HFFc6 (cell line): ENCODE results near the gene SKIDA1. TPM values are rescaled to one million over a fixed set of nuclear protein-coding genes. Genes with fewer than 3 reads are reported as not detected.

ENCODE experiments used
- DNase-seq: peaks from one replicate; pipeline ENCODE4 v3.0.0-alpha.2; 2018
- H3K27ac Mint-ChIP-seq: 2 replicates; pipeline ENCODE4 v1.8.0; 2020; ENCODE audit warnings: mild to moderate bottlenecking, mixed read lengths
- H3K27me3 Mint-ChIP-seq: 2 replicates; pipeline ENCODE4 v1.8.0; 2021; ENCODE audit warnings: mild to moderate bottlenecking, moderate library complexity, mixed read lengths; ENCODE audit not compliant: insufficient read depth
- H3K36me3 Mint-ChIP-seq: 2 replicates; pipeline ENCODE4 v1.8.0; 2021; ENCODE audit warnings: low read depth, mixed read lengths
- H3K4me1 Mint-ChIP-seq: 2 replicates; pipeline ENCODE4 v1.8.0; 2020; ENCODE audit warnings: low read depth, mixed read lengths
- H3K4me3 Mint-ChIP-seq: 2 replicates; pipeline ENCODE4 v1.8.0; 2020; ENCODE audit warnings: mild to moderate bottlenecking, moderate library complexity, mixed read lengths
- H3K9me3 Mint-ChIP-seq: 2 replicates; pipeline ENCODE4 v1.8.0; 2020; ENCODE audit warnings: mild to moderate bottlenecking, mixed read lengths
- total RNA-seq, 6 experiments: library from RNA; stranded (reverse); fragmentation: NEBNext Ultra II Directional; extraction: Animal tissue kit (Norgen Biotek cat#: 25700); gene quantifications; 2 replicates in 1 of 6; 3 replicates in 5 of 6; pipeline ENCODE4 v1.2.3, GENCODE V29; 2021
- TF ChIP-seq, protein P1 (sequence below): fragments of 200-600 bp; sonication (generic); IDR thresholded peaks from 2 replicates; pipeline ENCODE4 v1.5.0; 2021; ENCODE audit warnings: antibody characterized with exemption, mild to moderate bottlenecking

SKIDA1 gene
- total RNA-seq, 6 experiments from 2014 or later, result 0.35 to 0.71 (median 0.46) TPM

DNA sequence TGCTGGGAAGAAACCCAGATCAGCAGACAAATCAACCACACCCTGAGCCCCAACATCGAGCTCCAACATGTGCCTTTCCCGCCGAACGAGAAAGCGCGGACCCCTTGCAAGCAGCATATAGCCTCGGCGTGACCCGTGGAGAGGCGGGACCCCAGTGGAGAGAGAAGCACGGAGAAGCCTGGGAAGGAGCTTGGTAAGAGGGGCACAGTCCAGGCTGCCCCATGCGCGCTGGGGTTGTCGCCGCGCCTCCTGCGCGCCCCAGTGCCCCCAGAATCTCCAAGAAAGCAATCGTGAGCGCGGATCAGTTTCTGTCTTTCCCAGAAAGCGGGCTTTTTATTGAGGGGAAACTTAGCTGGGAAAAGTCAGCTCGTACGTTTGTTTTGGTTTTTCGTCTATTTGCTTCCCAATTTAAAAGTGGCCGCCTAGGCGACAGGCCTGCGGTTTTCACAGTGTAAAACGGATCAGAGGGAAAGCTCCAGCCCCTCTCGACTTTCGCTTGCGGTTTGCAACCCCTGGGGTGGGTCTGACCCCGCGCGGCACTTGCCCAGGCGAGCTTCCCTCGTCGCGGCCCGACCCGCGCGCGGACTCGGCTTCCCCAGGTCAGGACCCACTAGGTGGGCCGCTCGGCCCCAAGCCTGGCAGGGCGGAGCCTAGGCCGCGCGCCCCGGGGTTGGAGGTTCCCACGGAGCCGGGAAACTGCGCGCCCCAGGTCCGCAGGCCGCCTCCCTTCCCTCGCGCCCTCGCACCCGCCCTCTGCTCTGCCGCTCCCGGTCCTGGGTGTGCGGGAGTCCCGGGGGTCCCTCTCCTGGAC, 31.1 kb downstream of the SKIDA1 start:
- Mint-ChIP-seq H3K9me3 (no peaks in the 10 kb centered on the region), H3K4me1 (peaks cover 17% of the 10 kb centered on the region), H3K27ac (no peak overlapping the region), H3K36me3 (no peaks in the 10 kb centered on the region), H3K27me3 (peaks cover 5% of the 10 kb centered on the region; the same call in 1 of the 2 replicates), H3K4me3 (peak overlapping the region; percentile 91)
- TF ChIP-seq, protein P1, sequence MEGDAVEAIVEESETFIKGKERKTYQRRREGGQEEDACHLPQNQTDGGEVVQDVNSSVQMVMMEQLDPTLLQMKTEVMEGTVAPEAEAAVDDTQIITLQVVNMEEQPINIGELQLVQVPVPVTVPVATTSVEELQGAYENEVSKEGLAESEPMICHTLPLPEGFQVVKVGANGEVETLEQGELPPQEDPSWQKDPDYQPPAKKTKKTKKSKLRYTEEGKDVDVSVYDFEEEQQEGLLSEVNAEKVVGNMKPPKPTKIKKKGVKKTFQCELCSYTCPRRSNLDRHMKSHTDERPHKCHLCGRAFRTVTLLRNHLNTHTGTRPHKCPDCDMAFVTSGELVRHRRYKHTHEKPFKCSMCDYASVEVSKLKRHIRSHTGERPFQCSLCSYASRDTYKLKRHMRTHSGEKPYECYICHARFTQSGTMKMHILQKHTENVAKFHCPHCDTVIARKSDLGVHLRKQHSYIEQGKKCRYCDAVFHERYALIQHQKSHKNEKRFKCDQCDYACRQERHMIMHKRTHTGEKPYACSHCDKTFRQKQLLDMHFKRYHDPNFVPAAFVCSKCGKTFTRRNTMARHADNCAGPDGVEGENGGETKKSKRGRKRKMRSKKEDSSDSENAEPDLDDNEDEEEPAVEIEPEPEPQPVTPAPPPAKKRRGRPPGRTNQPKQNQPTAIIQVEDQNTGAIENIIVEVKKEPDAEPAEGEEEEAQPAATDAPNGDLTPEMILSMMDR, result no peak
- no peak for DNase-seq

DNA sequence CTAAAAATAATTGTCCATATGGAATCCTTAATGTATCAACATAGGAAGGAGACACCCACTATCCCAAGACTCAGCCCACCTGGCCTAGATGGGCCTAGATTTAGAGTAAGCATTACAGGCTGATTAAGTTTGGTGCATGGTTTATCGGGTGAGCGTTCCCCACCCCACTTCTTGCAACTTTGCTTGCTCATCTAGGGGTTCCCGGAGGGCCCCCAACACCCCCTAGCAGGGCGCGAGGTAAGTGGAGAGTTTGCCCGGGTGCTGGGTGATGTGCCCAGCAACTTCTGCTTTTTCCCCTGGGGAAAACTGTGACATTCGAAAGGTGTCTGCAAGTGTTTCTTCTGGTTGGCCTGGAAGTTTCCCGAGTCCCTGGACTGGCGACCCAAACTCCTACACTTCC, 31.7 kb downstream of the SKIDA1 start:
- DNase-seq, result no peak
- Mint-ChIP-seq H3K36me3 (no peaks in the 10 kb centered on the region), H3K27ac (no peak overlapping the region), H3K4me3 (peak overlapping the region; percentile 82), H3K27me3 (no peaks in the 10 kb centered on the region; the same call in 1 of the 2 replicates), H3K9me3 (no peaks in the 10 kb centered on the region), H3K4me1 (peaks cover 18% of the 10 kb centered on the region)
- TF ChIP-seq, protein P1, result no peak

DNA sequence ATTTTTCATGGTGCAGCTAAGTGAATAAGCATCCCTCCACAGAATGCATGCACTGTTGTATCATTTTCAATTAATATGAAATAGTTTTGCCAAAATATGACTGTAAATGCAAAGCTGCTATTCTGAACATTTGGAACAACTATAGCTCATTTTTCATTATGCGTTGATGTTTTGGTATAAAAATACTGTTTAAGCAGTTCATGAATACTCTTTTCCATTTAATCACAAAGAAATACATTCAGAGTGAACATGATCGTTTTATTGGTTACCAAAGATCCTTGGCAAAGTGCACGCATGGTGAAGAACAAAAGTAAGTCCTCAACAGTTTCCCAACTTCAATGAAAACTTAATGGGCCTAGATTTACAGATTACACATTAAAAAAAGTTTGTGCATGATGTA, 33.1 kb downstream of the SKIDA1 start:
- no peaks in the 10 kb centered on the region for H3K36me3 Mint-ChIP-seq

DNA sequence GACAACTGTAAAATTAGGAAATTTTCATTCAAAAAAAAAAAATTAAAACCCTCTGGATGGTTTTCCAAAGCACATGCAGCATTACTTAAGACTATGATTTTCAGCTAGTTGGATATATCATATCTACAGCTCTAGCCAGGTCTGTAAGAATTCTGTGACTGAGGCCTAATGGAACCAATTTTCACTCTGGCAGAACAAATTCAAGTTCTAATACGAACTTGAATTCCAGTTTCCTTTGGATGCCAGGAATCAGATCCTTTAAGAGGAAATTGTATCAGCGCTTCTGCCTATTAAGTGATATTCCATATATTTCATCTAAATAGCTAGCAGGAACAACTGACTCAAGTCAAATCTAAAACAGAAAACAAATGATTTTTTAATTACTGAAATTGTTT, 34.8 kb downstream of the SKIDA1 start:
- peaks cover 12% of the 10 kb centered on the region for H3K4me1 Mint-ChIP-seq
- no peak overlapping the region for H3K27ac Mint-ChIP-seq
- no peak overlapping the region for H3K4me3 Mint-ChIP-seq
- H3K36me3 Mint-ChIP-seq, result no peaks in the 10 kb centered on the region
- TF ChIP-seq, protein P1, result no peak
- no peaks in the 10 kb centered on the region for H3K9me3 Mint-ChIP-seq
- H3K27me3 Mint-ChIP-seq, result no peaks in the 10 kb centered on the region; the same call in 1 of the 2 replicates
- DNase-seq, result no peak

More for the DNA sequence above, 33.1 kb downstream of the SKIDA1 start:
- H3K27ac Mint-ChIP-seq, result no peak overlapping the region
- H3K4me1 Mint-ChIP-seq, result peaks cover 13% of the 10 kb centered on the region
- no peaks in the 10 kb centered on the region for H3K9me3 Mint-ChIP-seq
- H3K27me3 Mint-ChIP-seq, result no peaks in the 10 kb centered on the region; the same call in 1 of the 2 replicates
- H3K4me3 Mint-ChIP-seq, result no peak overlapping the region
- TF ChIP-seq, protein P1, result no peak
- no peak for DNase-seq

DNA sequence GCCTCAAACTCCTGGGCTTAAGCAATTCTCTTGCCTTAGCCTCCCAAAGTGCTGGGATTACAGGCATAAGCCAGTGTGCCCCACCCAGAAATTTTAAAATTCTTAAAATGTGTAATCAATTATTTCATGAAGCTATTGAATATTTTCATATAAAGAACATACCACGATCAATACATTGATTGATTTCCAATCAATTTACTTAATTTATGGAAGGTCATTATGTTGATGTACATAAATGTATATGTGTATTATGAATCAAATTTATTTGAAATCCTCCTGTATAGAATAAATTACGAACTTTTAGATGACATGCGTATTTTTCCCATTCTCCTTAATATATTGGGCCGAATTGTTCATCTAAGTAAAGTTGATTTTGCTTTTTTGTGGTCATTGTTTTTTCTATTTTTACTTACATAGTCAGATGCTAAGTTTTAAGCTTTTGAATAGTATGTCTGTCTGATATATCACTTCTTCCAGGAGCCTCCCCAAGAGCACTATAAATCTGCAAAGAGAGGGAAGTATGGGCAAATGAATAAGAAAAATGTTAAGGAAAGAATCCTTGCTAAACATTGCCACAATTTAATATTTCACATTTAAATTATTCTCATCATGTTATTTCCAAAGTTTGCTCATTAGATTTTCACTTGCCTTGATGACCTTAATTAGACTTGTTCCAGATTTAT, 35.3 kb downstream of the SKIDA1 start:
- Mint-ChIP-seq H3K4me3 (no peak overlapping the region), H3K4me1 (peaks cover 7% of the 10 kb centered on the region), H3K9me3 (no peaks in the 10 kb centered on the region), H3K27me3 (no peaks in the 10 kb centered on the region; the same call in 1 of the 2 replicates), H3K36me3 (no peaks in the 10 kb centered on the region), H3K27ac (no peak overlapping the region)
- TF ChIP-seq, protein P1, result no peak
- no peak for DNase-seq
